OCI-M2 (cell line): Measurements from ENCODE around the gene GSDMA.
"Not testable (repeated sequence)": the region's sequence is repeated elsewhere in the genome, so short reads cannot be mapped to it uniquely, and the experiment has no call there.

ENCODE experiments used
- DNase-seq: peaks from one replicate; lab custom pipeline; 2025; ENCODE audit not compliant: unreplicated experiment; lab: John Stamatoyannopoulos, UW

The GSDMA gene

DNA sequence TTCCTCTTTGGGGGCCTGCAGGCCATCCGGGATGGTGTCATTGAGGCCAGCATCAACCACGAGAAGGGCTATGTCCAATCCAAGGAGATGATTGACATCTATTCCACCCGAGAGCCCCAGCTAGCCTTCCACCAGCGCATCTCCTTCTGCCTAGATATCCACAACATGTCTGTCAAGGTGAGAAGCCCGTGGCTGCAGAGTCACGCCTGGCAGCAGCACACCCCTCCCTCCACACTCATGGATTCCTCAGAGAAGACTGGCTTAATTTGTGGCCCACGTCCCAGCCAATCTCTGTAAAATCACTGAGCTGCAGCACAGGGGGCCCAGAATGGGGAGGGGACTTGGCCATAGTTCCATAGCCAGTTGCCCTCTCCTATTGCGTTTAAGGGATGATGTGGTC, 33.4 kb downstream of the GSDMA start:
- no peak for DNase-seq

DNA sequence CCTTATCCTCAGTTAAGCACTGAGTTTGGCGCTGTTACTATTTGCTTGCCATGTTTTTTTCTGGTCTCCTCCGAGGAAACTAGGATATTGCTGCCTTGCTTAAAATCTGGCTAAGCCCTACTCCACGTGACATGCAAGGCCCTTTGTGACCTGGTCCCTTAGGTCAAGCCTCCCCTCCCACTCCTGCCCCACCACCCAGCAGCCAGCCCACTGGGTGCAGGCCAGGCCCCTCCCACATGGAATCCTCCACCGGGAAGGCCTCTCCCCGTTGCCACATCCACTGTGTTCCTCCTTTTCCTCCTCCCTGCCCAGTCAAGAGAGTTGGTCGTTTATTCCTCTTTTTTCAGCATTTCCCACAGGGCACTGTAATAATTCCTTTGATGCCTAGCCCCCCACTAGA, 34.0 kb downstream of the GSDMA start:
- no peak for DNase-seq

DNA sequence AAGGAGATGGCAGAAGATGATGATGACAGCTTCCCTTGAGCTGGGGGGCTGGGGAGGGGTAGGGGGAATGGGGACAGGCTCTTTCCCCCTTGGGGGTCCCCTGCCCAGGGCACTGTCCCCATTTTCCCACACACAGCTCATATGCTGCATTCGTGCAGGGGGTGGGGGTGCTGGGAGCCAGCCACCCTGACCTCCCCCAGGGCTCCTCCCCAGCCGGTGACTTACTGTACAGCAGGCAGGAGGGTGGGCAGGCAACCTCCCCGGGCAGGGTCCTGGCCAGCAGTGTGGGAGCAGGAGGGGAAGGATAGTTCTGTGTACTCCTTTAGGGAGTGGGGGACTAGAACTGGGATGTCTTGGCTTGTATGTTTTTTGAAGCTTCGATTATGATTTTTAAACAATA, 34.7 kb downstream of the GSDMA start:
- DNase-seq, result no peak

DNA sequence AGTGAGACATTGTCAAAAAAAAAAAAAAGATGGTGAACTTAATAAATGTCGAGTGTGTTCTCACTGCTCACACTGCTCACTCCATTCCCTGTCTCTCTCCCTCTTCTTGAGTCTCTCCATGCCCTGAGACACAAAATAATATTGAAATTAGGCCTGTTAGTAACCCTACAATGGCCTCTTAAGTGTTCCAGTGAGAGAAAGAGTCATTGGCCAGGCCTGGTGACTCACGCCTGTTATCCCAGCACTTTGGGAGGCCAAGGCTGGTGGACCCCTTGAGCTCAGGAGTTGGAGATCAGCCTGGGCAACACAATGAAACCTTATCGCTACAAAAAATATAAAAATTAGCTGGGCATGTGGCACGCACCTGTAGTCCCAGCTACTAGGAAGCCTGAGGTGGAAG, 36.3 kb downstream of the GSDMA start:
- DNase-seq, result no peak

DNA sequence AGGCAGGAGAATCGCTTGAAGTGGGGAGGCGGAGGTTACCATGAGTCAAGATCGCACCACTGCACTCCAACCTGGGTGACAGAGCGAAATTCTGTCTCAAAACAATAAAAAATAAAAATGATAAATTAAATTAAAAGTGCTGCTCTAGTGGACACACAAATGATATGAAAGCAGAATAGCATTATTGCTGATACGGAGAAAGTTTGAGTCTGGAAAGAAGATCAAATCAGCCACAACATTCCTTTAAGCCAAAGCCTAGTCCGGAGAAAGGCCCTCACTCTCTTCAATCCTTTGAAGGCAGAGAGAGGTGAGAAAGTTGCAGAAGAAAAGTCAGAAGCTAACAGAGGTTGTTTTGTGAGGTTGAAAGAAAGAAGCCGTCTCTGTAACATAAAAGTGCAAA, 37.4 kb downstream of the GSDMA start:
- no peak for DNase-seq

DNA sequence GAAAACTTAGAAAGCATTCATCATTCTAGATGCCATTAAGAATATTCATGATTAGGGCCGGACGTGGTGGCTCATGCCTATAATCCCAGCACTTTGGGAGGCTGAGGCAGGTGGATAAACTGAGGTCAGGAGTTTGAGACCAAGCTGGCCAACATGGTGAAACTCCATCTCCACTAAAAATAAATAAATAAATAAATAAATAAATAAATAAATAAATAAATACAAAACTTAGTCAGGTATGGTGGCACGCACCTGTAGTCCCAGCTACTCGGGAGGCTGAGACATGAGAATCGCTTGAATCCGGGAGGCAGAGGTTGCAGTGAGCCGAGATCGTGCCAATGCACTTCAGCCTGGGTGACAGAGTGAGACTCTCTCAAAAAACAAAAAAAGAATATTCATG, 38.5 kb downstream of the GSDMA start:
- not testable (repeated sequence) for DNase-seq

DNA sequence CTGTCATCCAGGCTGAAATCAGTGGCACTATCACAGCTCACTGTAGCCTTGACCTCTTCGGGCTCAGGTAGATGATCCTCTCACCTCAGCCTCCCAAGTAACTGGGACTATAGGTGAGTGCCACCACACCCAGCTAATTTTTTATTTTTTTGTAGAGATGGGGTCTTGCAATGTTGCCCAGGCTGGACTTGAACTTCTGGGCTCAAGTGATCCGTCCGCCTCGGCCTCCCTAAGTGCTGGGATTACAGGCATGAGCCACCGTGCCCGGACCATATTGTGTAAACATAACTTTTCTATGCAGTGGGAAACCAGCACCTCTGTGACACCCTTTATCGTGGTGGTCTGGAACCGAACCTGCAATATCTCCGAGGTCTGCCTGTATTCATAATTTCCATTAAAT, 41.3 kb downstream of the GSDMA start:
- no peak for DNase-seq

DNA sequence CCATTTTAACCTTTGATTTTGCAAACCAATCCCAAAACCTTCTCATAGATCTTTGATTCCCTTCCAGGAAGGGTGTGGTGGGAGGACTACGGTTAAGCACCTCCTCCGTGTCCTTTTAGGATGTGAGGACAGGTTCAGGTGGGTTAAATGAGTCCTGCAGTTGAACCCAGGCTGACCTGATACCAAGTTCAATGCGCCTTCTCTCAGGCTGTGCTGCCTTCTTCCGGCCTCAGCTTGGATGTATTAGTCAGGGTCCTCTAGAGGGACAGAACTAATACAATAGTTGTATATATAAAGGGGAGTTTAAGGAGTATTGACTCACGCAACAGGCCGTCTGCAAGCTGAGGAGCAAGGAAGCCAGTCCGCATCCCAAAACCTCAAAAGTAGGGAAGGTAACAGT, 41.9 kb downstream of the GSDMA start:
- DNase-seq, result no peak

DNA sequence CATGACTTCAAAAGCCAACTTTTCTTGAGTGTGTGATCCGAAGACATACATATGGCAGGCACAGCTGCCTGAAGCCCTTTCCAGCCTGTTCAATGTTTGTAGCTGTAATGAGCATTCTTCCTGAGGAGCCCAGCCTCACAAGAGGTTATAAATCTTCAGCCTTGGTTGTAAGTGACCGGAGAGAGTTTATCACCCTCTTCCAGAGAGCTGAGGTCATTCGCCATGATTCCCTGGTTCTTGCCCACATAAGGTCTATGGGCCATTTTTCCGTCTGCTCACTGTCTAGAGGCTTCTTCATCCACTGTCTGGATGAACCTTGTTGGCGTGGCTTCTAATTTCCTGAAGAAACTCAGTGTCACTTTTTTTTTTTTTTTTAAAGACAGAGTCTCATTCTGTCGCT, 42.7 kb downstream of the GSDMA start:
- DNase-seq, result no peak

DNA sequence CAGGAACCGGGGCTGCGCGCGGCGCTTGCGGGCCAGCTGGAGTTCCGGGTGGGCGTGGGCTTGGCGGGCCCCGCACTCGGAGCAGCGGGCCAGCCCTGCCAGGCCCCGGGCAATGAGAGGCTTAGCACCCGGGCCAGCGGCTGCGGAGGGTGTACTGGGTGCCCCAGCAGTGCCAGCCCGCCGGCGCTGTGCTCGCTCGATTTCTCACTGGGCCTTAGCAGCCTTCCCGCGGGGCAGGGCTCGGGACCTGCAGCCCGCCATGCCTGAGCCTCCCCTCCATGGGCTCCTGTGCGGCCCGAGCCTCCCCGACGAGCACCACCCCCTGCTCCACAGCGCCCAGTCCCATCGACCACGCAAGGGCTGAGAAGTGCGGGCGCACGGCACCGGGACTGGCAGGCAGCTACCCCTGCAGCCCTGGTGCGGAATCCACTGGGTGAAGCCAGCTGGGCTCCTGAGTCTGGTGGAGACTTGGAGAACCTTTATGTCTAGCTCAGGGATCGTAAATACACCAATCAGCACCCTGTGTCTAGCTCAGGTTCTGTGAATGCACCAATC, 48.2 kb downstream of the GSDMA start:
- DNase-seq, result not testable (repeated sequence)

DNA sequence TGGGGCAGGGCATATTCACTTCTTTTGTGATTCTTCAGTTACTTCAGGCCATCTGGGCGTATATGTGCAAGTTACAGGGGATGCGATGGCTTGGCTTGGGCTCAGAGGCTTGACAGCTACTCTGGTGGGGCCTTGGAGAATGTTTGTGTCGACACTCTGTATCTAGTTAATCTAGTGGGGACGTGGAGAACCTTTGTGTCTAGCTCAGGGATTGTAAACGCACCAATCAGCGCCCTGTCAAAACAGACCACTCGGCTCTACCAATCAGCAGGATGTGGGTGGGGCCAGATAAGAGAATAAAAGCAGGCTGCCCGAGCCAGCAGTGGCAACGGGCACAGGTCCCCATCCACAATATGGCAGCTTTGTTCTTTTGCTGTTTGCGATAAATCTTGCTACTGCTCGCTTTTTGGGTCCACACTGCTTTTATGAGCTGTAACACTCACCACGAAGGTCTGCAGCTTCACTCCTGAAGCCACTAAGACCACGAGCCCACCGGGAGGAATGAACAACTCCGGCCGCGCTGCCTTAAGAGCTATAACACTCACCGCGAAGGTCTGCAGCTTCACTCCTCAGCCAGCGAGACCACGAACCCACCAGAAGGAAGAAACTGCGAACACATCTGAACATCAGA, 49.3 kb downstream of the GSDMA start:
- not testable (repeated sequence) for DNase-seq

DNA sequence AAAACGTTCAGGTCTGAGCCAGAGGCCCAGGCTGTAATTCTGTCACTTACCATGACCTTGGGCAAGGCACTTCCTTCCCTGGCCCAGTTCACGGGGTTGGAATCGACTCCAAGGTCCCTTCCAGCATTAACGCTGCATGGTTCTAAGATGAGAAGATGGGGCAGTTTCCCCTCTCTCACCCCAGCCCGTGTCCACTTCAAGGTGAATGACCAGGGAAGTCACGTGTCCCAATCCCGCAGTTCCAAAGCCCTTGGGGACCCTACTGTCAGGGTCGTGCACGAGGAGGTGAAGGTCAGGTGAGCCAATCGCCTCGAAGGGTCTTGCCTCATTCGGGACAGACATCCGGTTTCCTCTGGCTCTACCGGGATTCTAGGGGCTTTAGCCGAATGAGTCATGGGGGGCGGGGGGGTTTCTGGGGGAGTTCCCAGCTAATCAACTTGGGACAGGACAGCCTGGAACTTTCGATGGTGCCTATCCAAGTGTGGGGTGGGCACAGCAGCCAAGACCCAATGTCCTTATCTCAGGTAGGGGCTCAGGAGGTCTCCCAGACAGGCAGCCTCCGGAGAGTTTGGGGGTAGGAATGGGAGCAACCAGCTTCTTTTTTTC, 51.7 kb downstream of the GSDMA start:
- no peak for DNase-seq

DNA sequence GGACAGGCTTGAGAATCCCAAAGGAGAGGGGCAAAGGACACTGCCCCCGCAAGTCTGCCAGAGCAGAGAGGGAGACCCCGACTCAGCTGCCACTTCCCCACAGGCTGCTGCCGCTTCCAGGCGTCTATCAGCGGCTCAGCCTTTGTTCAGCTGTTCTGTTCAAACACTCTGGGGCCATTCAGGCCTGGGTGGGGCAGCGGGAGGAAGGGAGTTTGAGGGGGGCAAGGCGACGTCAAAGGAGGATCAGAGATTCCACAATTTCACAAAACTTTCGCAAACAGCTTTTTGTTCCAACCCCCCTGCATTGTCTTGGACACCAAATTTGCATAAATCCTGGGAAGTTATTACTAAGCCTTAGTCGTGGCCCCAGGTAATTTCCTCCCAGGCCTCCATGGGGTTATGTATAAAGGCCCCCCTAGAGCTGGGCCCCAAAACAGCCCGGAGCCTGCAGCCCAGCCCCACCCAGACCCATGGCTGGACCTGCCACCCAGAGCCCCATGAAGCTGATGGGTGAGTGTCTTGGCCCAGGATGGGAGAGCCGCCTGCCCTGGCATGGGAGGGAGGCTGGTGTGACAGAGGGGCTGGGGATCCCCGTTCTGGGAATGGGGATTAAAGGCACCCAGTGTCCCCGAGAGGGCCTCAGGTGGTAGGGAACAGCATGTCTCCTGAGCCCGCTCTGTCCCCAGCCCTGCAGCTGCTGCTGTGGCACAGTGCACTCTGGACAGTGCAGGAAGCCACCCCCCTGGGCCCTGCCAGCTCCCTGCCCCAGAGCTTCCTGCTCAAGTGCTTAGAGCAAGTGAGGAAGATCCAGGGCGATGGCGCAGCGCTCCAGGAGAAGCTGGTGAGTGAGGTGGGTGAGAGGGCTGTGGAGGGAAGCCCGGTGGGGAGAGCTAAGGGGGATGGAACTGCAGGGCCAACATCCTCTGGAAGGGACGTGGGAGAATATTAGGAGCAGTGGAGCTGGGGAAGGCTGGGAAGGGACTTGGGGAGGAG, 52.5 kb downstream of the GSDMA start, which contains the start of gene CSF3:
TSS of gene CSF3 (plus strand) at position 436 of the 993 bp plus-strand sequence. CDS start at position 471, 35 bp downstream.
- DNase-seq, result no peak

DNA sequence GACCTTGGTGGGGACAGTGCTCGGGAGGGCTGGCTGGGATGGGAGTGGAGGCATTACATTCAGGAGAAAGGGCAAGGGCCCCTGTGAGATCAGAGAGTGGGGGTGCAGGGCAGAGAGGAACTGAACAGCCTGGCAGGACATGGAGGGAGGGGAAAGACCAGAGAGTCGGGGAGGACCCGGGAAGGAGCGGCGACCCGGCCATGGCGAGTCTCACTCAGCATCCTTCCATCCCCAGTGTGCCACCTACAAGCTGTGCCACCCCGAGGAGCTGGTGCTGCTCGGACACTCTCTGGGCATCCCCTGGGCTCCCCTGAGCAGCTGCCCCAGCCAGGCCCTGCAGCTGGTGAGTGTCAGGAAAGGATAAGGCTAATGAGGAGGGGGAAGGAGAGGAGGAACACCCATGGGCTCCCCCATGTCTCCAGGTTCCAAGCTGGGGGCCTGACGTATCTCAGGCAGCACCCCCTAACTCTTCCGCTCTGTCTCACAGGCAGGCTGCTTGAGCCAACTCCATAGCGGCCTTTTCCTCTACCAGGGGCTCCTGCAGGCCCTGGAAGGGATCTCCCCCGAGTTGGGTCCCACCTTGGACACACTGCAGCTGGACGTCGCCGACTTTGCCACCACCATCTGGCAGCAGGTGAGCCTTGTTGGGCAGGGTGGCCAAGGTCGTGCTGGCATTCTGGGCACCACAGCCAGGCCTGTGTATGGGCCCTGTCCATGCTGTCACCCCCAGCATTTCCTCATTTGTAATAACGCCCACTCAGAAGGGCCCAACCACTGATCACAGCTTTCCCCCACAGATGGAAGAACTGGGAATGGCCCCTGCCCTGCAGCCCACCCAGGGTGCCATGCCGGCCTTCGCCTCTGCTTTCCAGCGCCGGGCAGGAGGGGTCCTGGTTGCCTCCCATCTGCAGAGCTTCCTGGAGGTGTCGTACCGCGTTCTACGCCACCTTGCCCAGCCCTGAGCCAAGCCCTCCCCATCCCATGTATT, 53.5 kb downstream of the GSDMA start:
- no peak for DNase-seq

DNA sequence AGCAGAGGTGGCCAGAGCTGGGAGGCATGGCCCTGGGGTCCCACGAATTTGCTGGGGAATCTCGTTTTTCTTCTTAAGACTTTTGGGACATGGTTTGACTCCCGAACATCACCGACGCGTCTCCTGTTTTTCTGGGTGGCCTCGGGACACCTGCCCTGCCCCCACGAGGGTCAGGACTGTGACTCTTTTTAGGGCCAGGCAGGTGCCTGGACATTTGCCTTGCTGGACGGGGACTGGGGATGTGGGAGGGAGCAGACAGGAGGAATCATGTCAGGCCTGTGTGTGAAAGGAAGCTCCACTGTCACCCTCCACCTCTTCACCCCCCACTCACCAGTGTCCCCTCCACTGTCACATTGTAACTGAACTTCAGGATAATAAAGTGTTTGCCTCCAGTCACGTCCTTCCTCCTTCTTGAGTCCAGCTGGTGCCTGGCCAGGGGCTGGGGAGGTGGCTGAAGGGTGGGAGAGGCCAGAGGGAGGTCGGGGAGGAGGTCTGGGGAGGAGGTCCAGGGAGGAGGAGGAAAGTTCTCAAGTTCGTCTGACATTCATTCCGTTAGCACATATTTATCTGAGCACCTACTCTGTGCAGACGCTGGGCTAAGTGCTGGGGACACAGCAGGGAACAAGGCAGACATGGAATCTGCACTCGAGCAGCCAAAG, 54.7 kb downstream of the GSDMA start:
- no peak for DNase-seq

DNA sequence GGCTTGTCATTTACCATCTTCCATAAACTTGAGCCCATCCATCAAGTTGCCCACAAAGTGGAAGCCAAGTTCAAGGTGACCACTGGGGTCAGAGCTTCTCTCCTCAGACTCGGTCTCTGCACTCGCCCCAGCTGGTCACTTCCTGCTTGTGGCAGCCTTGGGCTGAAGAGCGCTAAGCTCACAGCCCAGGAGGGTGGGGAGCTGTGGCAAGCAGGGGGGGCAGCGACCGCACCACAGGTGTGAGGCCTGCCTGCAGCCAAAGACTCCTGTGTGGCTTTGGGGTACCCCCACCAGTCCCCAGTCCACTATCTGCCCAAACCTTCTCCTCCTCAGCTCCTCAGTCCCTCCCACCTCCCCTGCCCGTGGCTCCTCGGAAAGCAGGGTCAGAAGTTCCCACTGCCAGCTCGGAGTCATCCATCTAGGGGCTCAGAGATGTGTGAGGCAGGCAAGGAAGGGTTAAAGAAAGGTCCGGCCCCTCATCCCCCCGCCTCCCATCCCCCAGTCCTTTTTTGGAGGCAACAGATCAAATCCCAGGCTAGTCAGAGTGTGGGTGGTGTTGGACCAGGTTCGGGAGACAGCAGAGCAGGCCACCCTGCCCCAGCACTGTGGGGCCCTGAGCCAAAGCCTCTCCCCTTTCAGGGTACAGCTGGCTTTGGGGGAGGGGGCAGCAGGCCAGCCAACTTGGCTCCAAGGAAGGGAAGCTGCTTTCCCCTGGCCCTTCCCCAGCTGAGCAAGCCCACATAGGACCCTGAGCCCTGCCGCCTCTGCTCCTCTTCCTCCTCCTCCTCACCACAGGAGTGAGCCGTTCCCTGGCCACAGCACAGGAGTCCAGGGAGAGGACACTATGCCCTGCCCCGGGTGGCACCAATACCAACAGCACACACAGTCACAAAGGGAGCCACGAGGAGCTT, 55.7 kb downstream of the GSDMA start:
- no peak for DNase-seq

DNA sequence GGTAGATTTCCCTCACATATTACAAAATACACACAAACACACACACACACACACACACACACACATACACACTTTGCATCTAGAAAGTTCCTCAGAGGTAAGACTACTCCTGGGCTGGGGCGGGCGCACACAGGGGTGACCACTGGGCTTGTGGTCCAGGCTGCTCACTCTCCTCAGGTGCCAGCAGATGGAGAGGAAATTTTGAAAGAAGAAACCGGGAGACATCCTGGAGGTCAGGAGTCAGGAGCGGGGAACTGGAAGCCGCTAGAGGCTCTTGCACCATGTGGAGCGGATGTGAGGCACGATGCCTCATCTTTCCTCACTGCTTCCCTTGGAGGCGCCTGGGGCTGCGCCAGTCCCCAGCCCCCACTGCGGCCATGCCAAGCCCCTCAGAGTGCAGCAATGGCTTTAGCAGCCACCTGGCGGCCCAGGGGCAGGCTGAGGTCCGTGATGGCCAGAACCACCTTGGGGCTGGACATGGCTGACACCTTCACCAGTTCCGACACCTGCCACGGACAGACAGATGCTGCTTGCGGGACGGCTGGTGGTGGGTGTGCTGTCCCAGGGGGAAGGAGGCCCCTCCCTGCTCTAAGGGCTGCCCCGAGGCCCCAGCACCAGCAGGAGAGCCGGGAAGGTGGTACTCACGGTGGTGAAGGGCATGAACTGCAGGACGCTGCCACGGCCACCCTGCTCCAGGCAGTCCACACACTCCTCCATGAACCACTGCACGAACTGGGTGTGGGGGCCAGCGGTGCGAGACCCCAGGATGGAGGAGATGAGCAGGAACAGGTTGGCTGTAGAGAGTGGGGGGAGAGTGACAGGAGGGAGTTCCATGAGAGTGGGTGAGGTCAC, 56.6 kb downstream of the GSDMA start:
- DNase-seq, result no peak

DNA sequence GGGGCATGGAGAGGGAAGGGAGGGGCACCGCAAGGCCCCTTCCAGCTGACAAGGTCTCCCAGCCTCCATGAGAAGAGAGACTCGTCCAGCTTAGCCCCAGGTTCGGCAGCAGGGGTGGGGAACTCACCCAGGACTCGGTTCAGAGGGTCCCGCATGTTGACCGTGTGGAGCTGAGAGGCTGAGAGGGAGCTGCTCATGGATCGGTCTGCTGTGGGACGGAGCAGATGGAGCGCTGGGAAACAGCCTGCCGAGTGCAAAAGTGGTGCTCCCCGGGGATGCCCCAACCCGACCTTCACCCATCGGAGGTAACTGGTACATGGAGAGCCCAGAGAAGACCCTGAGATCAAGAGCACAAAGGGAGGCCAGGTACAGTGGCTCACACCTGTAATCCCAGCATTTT, 57.3 kb downstream of the GSDMA start:
- no peak for DNase-seq
